GM12878 (cell line): Measurements from ENCODE around the gene FAM89B. TPM values are rescaled to one million over a fixed set of nuclear protein-coding genes. Genes with fewer than 3 reads are reported as not detected.

Experiments used
- BCL11A ChIP-seq: IDR thresholded peaks from 2 replicates; pipeline ENCODE4 v1.6.1; 2011; ENCODE audit warnings: low read depth, low read length
- BCLAF1 ChIP-seq: fragments of 450-650 bp; IDR thresholded peaks from 2 replicates; pipeline ENCODE4 v1.6.1; 2017; ENCODE audit warnings: antibody characterized with exemption, mild to moderate bottlenecking, moderate library complexity
- BHLHE40 ChIP-seq, 2 experiments: fragments of 450-650 bp in 1 of 2; IDR thresholded peaks; 2 replicates each; pipeline ENCODE4 v1.6.1; 2011 to 2017; ENCODE audit warnings: low read depth in 2 of 2, borderline replicate concordance in 1 of 2, improper control_type of control experiment in 1 of 2, low read length in 1 of 2, mild to moderate bottlenecking in 1 of 2
- CEBPB ChIP-seq, 2 experiments: fragments of 150-350 bp in 1 of 2; IDR thresholded peaks; 2 replicates each; pipeline ENCODE4 v1.6.1; 2012 to 2014; ENCODE audit warnings: low read depth in 2 of 2, low read length in 2 of 2, borderline replicate concordance in 1 of 2, inconsistent platforms in 1 of 2
- DPF2 ChIP-seq: fragments of 450-650 bp; IDR thresholded peaks from 2 replicates; pipeline ENCODE4 v1.6.1; 2017; ENCODE audit warnings: mild to moderate bottlenecking
- EED ChIP-seq: sonication (generic); IDR thresholded peaks from 2 replicates; pipeline ENCODE4 v1.6.1; 2016; ENCODE audit warnings: antibody characterized with exemption, low read depth
- ESRRA ChIP-seq: IDR thresholded peaks from 2 replicates; pipeline ENCODE4 v1.6.1; 2012; ENCODE audit warnings: mild to moderate bottlenecking, low read length, improper control_type of control experiment
- ETV6 ChIP-seq, 2 experiments: fragments of 450-650 bp in 1 of 2; IDR thresholded peaks in 1 of 2; conservative IDR thresholded peaks in 1 of 2; 2 replicates each; pipeline ENCODE4 v1.6.1; 2014; ENCODE audit warnings: antibody characterized with exemption in 1 of 2, borderline replicate concordance in 1 of 2, low read depth in 1 of 2, mild to moderate bottlenecking in 1 of 2, moderate library complexity in 1 of 2
- FOXM1 ChIP-seq: IDR thresholded peaks from 2 replicates; pipeline ENCODE4 v1.6.1; 2012; ENCODE audit warnings: low read depth, mild to moderate bottlenecking, inconsistent platforms, low read length, moderate library complexity
- HDAC6 ChIP-seq: fragments of 200-600 bp; sonication (generic); IDR thresholded peaks from one replicate; pipeline ENCODE4 v1.8.0; 2017; ENCODE audit warnings: antibody characterized with exemption; ENCODE audit not compliant: unreplicated experiment
- KAT2A ChIP-seq: conservative IDR thresholded peaks from 2 replicates; pipeline ENCODE4 v1.6.1; 2011; ENCODE audit warnings: low read depth, low read length; ENCODE audit not compliant: control insufficient read depth
- KDM1A ChIP-seq: fragments of 200-600 bp; sonication (generic); IDR thresholded peaks from 2 replicates; pipeline ENCODE4 v1.6.1; 2016; ENCODE audit warnings: borderline replicate concordance
- MXI1 ChIP-seq: fragments of 150-350 bp; IDR thresholded peaks from 2 replicates; pipeline ENCODE4 v1.6.1; 2011; ENCODE audit warnings: low read depth, mild to moderate bottlenecking, inconsistent platforms, low read length, improper control_type of control experiment
- MYB ChIP-seq: fragments of 150-350 bp; IDR thresholded peaks from 2 replicates; pipeline ENCODE4 v1.6.1; 2014; ENCODE audit warnings: mild to moderate bottlenecking, low read depth, low read length, borderline replicate concordance
- POLR2A ChIP-seq: IDR thresholded peaks from 2 replicates; pipeline ENCODE4 v1.6.1; 2011; ENCODE audit warnings: low read depth, mild to moderate bottlenecking, low read length
- RFX5 ChIP-seq: IDR thresholded peaks from 2 replicates; pipeline ENCODE4 v1.6.1; 2011; ENCODE audit warnings: low read depth, low read length, improper control_type of control experiment
- RUNX3 ChIP-seq: IDR thresholded peaks from 2 replicates; pipeline ENCODE4 v1.6.1; 2012; ENCODE audit warnings: low read length, inconsistent platforms
- SUPT20H ChIP-seq: IDR thresholded peaks from 2 replicates; pipeline ENCODE4 v1.6.1; 2011; ENCODE audit warnings: low read depth, mild to moderate bottlenecking, low read length, moderate library complexity, borderline replicate concordance; ENCODE audit not compliant: control insufficient read depth
- TCF3 ChIP-seq: IDR thresholded peaks from 2 replicates; pipeline ENCODE4 v1.6.1; 2012; ENCODE audit warnings: low read depth, mild to moderate bottlenecking, low read length, borderline replicate concordance; ENCODE audit not compliant: insufficient read depth
- ZSCAN29 ChIP-seq: fragments of 450-650 bp; IDR thresholded peaks from 2 replicates; pipeline ENCODE4 v1.6.1; 2017; ENCODE audit warnings: mild to moderate bottlenecking, moderate library complexity
- polyA plus RNA-seq, 11 experiments: library from polyadenylated mRNA; depleted of rRNA in 4 of 11; unstranded in 6 of 11; stranded (reverse) in 5 of 11; fragments of >200 nt; fragmentation: Nextera tagmentation in 4 of 11; fragmentation: Illumina TruSeq in 1 of 11; extraction: Ambion mirVana in 4 of 11; extraction: Trizol in 1 of 11; gene quantifications; 1 replicate in 1 of 11; 2 replicates in 10 of 11; pipeline versions ENCODE4 v1.2.1 to v1.2.3, GENCODE V29; 2011 to 2016; ENCODE audit warnings: inconsistent platforms in 2 of 11, missing spikeins in 2 of 11, low read depth in 1 of 11
- total RNA-seq, 4 experiments: library from RNA; depleted of rRNA in 3 of 4; stranded (reverse); fragments of >200 nt in 3 of 4; fragmentation: Illumina TruSeq in 1 of 4; extraction: Trizol in 1 of 4; gene quantifications; 2 replicates each; pipeline versions ENCODE4 v1.2.1 to v1.2.3, GENCODE V29; 2013 to 2021
- TF ChIP-seq, protein P1 (sequence below): fragments of 450-650 bp; IDR thresholded peaks from 2 replicates; pipeline ENCODE4 v1.6.1; 2017; ENCODE audit warnings: mild to moderate bottlenecking, moderate library complexity

FAM89B gene
- total and polyA plus RNA-seq, 10 of the 15 experiments (the other 5 are each of a cell fraction or from before 2014, with no cell fraction given), result 0.34 to 36.7 (median 9.8) TPM

- TF ChIP-seq TCF3 (no peak), CEBPB (IDR thresholded peaks at IDR 0.05; ENCODE audit: borderline replicate concordance in 1 of 2, low read depth in 2 of 2, low read length in 2 of 2) (no peak), HDAC6 (no peak), MYB (no peak), MXI1 (no peak), ETV6 (conservative IDR thresholded peaks at IDR 0.05 in 1 of 2, IDR thresholded peaks at IDR 0.05 in 1 of 2; ENCODE audit: borderline replicate concordance in 1 of 2, low read depth in 1 of 2) (no peak), SUPT20H (no peak), BCL11A (no peak), DPF2 (peak; percentile 84), ZSCAN29 (peak; percentile 68; the same call in 1 of the 2 replicates), RFX5 (no peak), EED (no peak), RUNX3 (peak; percentile 19; the same call in 1 of the 2 replicates), FOXM1 (no peak), ESRRA (no peak), KDM1A (no peak), BCLAF1 (no peak), BHLHE40 (IDR thresholded peaks at IDR 0.05; ENCODE audit: borderline replicate concordance in 1 of 2, low read depth in 2 of 2, low read length in 1 of 2) (peak in 1 of 2 experiments; percentile 68; a peak in 1 of 4 replicates), KAT2A (no peak), POLR2A (peak; percentile 74)
- TF ChIP-seq, protein P1, sequence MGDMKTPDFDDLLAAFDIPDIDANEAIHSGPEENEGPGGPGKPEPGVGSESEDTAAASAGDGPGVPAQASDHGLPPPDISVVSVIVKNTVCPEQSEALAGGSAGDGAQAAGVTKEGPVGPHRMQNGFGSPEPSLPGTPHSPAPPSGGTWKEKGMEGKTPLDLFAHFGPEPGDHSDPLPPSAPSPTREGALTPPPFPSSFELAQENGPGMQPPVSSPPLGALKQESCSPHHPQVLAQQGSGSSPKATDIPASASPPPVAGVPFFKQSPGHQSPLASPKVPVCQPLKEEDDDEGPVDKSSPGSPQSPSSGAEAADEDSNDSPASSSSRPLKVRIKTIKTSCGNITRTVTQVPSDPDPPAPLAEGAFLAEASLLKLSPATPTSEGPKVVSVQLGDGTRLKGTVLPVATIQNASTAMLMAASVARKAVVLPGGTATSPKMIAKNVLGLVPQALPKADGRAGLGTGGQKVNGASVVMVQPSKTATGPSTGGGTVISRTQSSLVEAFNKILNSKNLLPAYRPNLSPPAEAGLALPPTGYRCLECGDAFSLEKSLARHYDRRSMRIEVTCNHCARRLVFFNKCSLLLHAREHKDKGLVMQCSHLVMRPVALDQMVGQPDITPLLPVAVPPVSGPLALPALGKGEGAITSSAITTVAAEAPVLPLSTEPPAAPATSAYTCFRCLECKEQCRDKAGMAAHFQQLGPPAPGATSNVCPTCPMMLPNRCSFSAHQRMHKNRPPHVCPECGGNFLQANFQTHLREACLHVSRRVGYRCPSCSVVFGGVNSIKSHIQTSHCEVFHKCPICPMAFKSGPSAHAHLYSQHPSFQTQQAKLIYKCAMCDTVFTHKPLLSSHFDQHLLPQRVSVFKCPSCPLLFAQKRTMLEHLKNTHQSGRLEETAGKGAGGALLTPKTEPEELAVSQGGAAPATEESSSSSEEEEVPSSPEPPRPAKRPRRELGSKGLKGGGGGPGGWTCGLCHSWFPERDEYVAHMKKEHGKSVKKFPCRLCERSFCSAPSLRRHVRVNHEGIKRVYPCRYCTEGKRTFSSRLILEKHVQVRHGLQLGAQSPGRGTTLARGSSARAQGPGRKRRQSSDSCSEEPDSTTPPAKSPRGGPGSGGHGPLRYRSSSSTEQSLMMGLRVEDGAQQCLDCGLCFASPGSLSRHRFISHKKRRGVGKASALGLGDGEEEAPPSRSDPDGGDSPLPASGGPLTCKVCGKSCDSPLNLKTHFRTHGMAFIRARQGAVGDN, result peak; percentile 52; the same call in 1 of the 2 replicates
These were observed 47.4 kb upstream of the FAM89B start, which contains the start of gene SCYL1 (continued) for GRCh38 chr11:65524741-65525545.
